Prostate gland (tissue), 2 donors: ENCODE results near the gene CPXM2. TPM values are rescaled to one million over a fixed set of nuclear protein-coding genes. Genes with fewer than 3 reads are reported as not detected.

ENCODE experiments used
- DNase-seq: peaks from one replicate; pipeline ENCODE4 v3.0.0-alpha.2; 2019; ENCODE audit warnings: low spot score
- H3K27ac ChIP-seq, 2 donors: fragments of 200-600 bp; sonication (generic); 2 replicates each; pipeline ENCODE4 v1.5.1; 2017 to 2019
- H3K27me3 ChIP-seq: fragments of 200-600 bp; sonication (generic); replicated peaks from 2 replicates; pipeline ENCODE4 v1.5.1; 2019; ENCODE audit not compliant: insufficient read depth
- H3K36me3 ChIP-seq, 2 donors: fragments of 200-600 bp; sonication (generic); 1 replicate in 1 of 2; 2 replicates in 1 of 2; pipeline versions ENCODE4 v1.5.1 to v1.8.1; 2017 to 2019
- H3K4me1 ChIP-seq: fragments of 200-600 bp; sonication (generic); replicated peaks from 2 replicates; pipeline ENCODE4 v1.5.1; 2019
- H3K4me3 ChIP-seq, 2 donors: fragments of 200-600 bp; sonication (generic); 2 replicates each; pipeline ENCODE4 v1.5.1; 2017 to 2019
- H3K9me3 ChIP-seq: fragments of 200-600 bp; sonication (generic); 2 replicates; pipeline ENCODE4 v1.5.1; 2017
- CTCF ChIP-seq, 4 experiments: fragments of 200-600 bp in 2 of 4; fragments of 450-650 bp in 2 of 4; sonication (generic) in 2 of 4; IDR thresholded peaks; 1 replicate in 3 of 4; 2 replicates in 1 of 4; pipeline ENCODE4 v1.5.1; 2016 to 2019; ENCODE audit warnings: antibody characterized with exemption in 4 of 4, mild to moderate bottlenecking in 2 of 4, moderate library complexity in 2 of 4
- POLR2A ChIP-seq: fragments of 450-650 bp; IDR thresholded peaks from one replicate; pipeline ENCODE4 v1.6.1; 2016; ENCODE audit warnings: antibody characterized with exemption, mild to moderate bottlenecking
- POLR2AphosphoS5 ChIP-seq: sonication (generic); formaldehyde crosslinking; IDR thresholded peaks from one replicate; pipeline ENCODE4 v1.6.1; 2017; ENCODE audit warnings: antibody characterized with exemption
- WGBS: methylation state at CpG from one replicate; pipeline ENCODE4 v1.1.5; 2018; 5-methylcytosine and 5-hydroxymethylcytosine counted together
- intact Hi-C: fragments of 100-400 bp; cut with DNase I; formaldehyde crosslinking; loops from one replicate; pipeline ENCODE4 v1.14.2; 2022
- total RNA-seq, 2 donors: library from RNA; depleted of rRNA; stranded (reverse); fragments of >200 nt; gene quantifications; one replicate each; pipeline ENCODE4 v1.1.0, GENCODE V29; 2016

The CPXM2 gene
- 10 to 100 TPM in 1 of 2 donors, 1 to 10 TPM in 1; 5.4 to 27.4 TPM for total RNA-seq

DNA sequence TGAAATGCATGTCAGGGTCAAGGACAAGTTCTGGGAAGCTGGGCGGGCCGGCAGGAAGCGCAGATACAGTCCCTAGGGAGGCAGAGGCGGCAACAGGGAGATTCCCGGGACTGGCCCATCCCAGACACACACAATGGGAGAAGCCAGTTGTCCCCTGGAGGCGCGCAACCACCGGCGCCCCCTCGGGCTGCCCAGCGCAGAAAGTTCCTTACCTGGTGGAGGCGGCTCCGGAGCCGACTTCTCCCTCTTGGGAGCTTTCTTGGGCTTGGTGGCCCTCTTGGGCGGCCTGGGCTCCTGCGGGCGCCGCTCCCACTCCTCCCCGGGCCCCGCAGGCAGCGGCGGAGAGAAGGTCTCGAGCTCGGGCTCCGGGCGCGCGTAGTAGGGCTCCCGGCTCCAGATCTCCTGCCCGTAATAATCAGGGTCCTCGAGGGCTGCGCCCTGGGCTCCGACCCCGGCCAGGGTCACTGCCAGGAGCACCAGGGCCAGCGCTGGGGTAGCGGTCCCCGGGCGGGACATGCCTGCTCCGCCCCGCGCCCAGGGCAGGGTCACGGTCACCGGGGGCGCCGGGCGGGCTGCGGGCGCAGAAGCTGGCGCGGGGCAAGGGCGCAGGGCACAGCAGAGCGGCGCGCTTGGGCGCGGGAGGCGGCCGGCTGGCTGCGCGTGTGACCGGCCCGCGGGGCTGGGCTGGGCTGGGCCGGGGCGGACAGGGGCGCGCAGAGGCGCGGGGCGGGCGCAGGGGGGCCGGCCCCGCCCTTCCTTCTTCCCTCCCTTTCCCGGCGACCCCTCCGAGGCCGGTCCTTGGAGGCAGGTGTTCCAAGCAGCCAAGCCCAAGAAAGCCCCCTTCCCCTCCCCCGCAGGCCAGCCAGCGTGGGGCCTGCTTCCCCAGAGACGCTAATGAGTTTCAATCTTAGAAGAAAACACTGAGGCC, at the start of gene CPXM2:
TSS of gene CPXM2 (minus strand) at position 664 of the 928 bp plus-strand sequence. CDS start at position 516, 148 bp downstream.
- TF ChIP-seq POLR2A (no peak), CTCF (IDR thresholded peaks at IDR 0.05) (no peak), POLR2AphosphoS5 (no peak)
- WGBS: 25% methylated on average over 41 of the region's 80 CpGs
- H3K4me3 ChIP-seq: peak within 1 kb of the TSS; percentile 19 to 20
- no peaks in the 10 kb centered on the region for H3K4me1 ChIP-seq
- intact Hi-C loops: loop anchor here (5.0 kb wide), 1 partner anchor 71 kb away; no protein-coding TSS in a partner anchor
- H3K36me3 ChIP-seq: no peaks in the 10 kb centered on the region
- no peaks in the 10 kb centered on the region for H3K9me3 ChIP-seq
- peak within 1 kb of the TSS; percentile 55 to 65 for H3K27ac ChIP-seq
- H3K27me3 ChIP-seq: no peaks in the 10 kb centered on the region
- no peak for DNase-seq

- no peak overlapping the region for H3K4me3 ChIP-seq
- 86% methylated on average over 7 of the region's 7 CpGs for WGBS
- intact Hi-C loops: no loop called here
- DNase-seq: no peak
- peaks cover 2% of the 10 kb centered on the region for H3K27me3 ChIP-seq
- H3K4me1 ChIP-seq: no peaks in the 10 kb centered on the region
- TF ChIP-seq CTCF (IDR thresholded peaks at IDR 0.05): no peak
- no peak for TF ChIP-seq POLR2AphosphoS5
- no peak for TF ChIP-seq POLR2A
- no peak overlapping the region for H3K27ac ChIP-seq
- no peaks in the 10 kb centered on the region for H3K9me3 ChIP-seq
- no peaks in the 10 kb centered on the region for H3K36me3 ChIP-seq
These were observed 48.0 kb upstream of the CPXM2 start for GRCh38 chr10:123939591-123939990.

DNA sequence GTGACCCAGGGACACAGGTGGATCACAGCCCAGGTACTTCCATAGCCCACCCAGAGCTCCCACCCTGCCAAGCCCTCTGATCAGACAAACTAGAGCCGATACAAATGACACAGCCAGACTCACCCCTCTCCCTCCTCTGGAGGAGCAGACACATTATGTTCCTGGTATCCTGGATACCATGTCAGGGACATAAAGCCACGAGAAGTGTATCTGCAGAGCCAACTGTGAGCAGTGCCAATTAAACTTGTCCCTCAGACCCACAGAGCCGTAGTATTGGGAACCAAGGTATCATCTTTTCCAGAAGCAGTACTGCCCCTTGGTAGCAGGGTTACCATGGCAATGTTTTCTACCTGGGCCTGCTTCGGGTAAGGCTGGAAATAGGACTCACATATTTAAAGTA, 47.3 kb upstream of the CPXM2 start:
- no peak for DNase-seq
- Histone ChIP-seq H3K27me3 (peaks cover 2% of the 10 kb centered on the region), H3K4me1 (no peaks in the 10 kb centered on the region), H3K4me3 (no peak overlapping the region), H3K27ac (no peak overlapping the region), H3K36me3 (no peaks in the 10 kb centered on the region), H3K9me3 (no peaks in the 10 kb centered on the region)
- TF ChIP-seq POLR2AphosphoS5 (no peak), CTCF (IDR thresholded peaks at IDR 0.05) (no peak), POLR2A (no peak)
- intact Hi-C loops: no loop called here
- 82% methylated on average over 4 of the region's 4 CpGs for WGBS

DNA sequence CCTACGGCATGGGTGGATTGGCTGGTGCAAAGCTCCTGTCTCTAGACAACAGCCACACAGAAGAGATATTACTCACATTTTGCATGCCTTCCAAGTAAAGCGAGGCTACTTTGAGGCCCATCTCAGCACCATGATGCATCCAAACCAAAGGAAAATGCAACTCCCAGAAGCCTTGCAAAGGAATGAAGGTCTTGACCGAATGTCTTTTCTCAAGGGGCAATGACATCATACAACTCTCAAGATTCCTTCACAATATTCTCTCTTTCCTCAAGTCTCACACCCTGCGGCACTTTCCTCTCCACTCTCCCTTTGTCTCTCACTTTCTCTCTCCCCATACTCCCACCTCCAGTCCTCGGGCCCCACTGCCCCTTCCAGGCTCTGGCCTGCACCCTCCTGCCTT, 44.8 kb upstream of the CPXM2 start:
- intact Hi-C loops: no loop called here
- 86% methylated on average over 5 of the region's 5 CpGs for whole genome bisulfite sequencing

More for the DNA sequence above, 44.8 kb upstream of the CPXM2 start:
- Histone ChIP-seq H3K36me3 (no peaks in the 10 kb centered on the region), H3K9me3 (no peaks in the 10 kb centered on the region), H3K27me3 (peaks cover 2% of the 10 kb centered on the region), H3K27ac (no peak overlapping the region), H3K4me3 (no peak overlapping the region), H3K4me1 (no peaks in the 10 kb centered on the region)
- TF ChIP-seq POLR2AphosphoS5 (no peak), CTCF (IDR thresholded peaks at IDR 0.05) (no peak), POLR2A (no peak)
- DNase-seq: no peak
